Hepatocyte (in vitro differentiated cells): ENCODE data around the gene ATP2B1. TPM values are rescaled to one million over a fixed set of nuclear protein-coding genes. Genes with fewer than 3 reads are reported as not detected.

Source experiments
- DNase-seq: peaks from one replicate; pipeline ENCODE4 v3.0.0-alpha.2; 2016; ENCODE audit warnings: low spot score
- H2AFZ ChIP-seq: fragments of 200-600 bp; sonication (generic); 2 replicates; pipeline ENCODE4 v1.6.0; 2016; ENCODE audit warnings: antibody characterized with exemption, mild to moderate bottlenecking
- H3K27ac ChIP-seq: fragments of 200-600 bp; sonication (generic); 2 replicates; pipeline ENCODE4 v1.5.1; 2016; ENCODE audit warnings: mild to moderate bottlenecking
- H3K27me3 ChIP-seq: fragments of 200-600 bp; sonication (generic); 2 replicates; pipeline ENCODE4 v1.6.1; 2016
- H3K36me3 ChIP-seq: fragments of 200-600 bp; sonication (generic); replicated peaks from 2 replicates; pipeline ENCODE4 v1.5.1; 2016; ENCODE audit warnings: low read depth; ENCODE audit not compliant: insufficient read depth
- H3K4me1 ChIP-seq: fragments of 200-600 bp; sonication (generic); 2 replicates; pipeline ENCODE4 v1.5.1; 2016; ENCODE audit warnings: mild to moderate bottlenecking, moderate library complexity; ENCODE audit not compliant: insufficient read depth
- H3K4me2 ChIP-seq: fragments of 200-600 bp; sonication (generic); 2 replicates; pipeline ENCODE4 v1.6.0; 2016
- H3K4me3 ChIP-seq: fragments of 200-600 bp; sonication (generic); 2 replicates; pipeline ENCODE4 v1.5.1; 2016; ENCODE audit warnings: mild to moderate bottlenecking
- H3K79me2 ChIP-seq: fragments of 200-600 bp; sonication (generic); 2 replicates; pipeline ENCODE4 v1.6.0; 2017; ENCODE audit warnings: mild to moderate bottlenecking
- H3K9me2 ChIP-seq: fragments of 200-600 bp; sonication (generic); replicated peaks from 2 replicates; pipeline ENCODE4 v1.6.0; 2017; ENCODE audit warnings: mild to moderate bottlenecking; ENCODE audit not compliant: insufficient read depth
- H3K9me3 ChIP-seq: fragments of 200-600 bp; sonication (generic); 2 replicates; pipeline ENCODE4 v1.5.1; 2016; ENCODE audit warnings: low read depth, mild to moderate bottlenecking
- H4K20me1 ChIP-seq: fragments of 200-600 bp; sonication (generic); 2 replicates; pipeline ENCODE4 v1.6.0; 2016; ENCODE audit warnings: mild to moderate bottlenecking; ENCODE audit not compliant: insufficient read depth, poor library complexity, severe bottlenecking
- CTCF ChIP-seq: fragments of 200-600 bp; sonication (generic); IDR thresholded peaks from 2 replicates; pipeline ENCODE4 v1.5.1; 2016; ENCODE audit warnings: antibody characterized with exemption, mild to moderate bottlenecking; ENCODE audit not compliant: poor library complexity
- EZH2 ChIP-seq: fragments of 200-600 bp; sonication (generic); IDR thresholded peaks from 2 replicates; pipeline ENCODE4 v1.6.1; 2016; ENCODE audit warnings: antibody characterized with exemption, mild to moderate bottlenecking, borderline replicate concordance
- EZH2phosphoT487 ChIP-seq: fragments of 200-600 bp; sonication (generic); IDR thresholded peaks from one replicate; pipeline ENCODE4 v1.6.1; 2018; ENCODE audit warnings: antibody characterized with exemption, mild to moderate bottlenecking, low read depth, moderate library complexity; ENCODE audit not compliant: unreplicated experiment, severe bottlenecking
- WGBS: methylation state at CpG from one replicate; pipeline ENCODE4 v1.1.6; 2016; ENCODE audit warnings: low lambda C conversion rate; ENCODE audit errors: missing lambda C conversion rate; 5-methylcytosine and 5-hydroxymethylcytosine counted together
- polyA plus RNA-seq: library from polyadenylated mRNA; unstranded; fragments of >200 nt; fragmentation: Nextera tagmentation; extraction: Ambion mirVana; gene quantifications from 2 replicates; pipeline ENCODE4 v1.2.1, GENCODE V29; 2016
- total RNA-seq: library from RNA; depleted of rRNA; stranded (reverse); fragments of >200 nt; gene quantifications from 2 replicates; pipeline ENCODE4 v1.2.3, GENCODE V29; 2014

Gene ATP2B1
- total and polyA plus RNA-seq, 2 experiments from 2014 or later: 52.2 to 67.2 TPM

- Histone ChIP-seq H3K27me3 (no peaks in the 10 kb centered on the region), H3K9me3 (no peaks in the 10 kb centered on the region), H3K4me1 (no peaks in the 10 kb centered on the region), H3K4me3 (no peak overlapping the region), H3K9me2 (no peaks in the 10 kb centered on the region), H3K36me3 (no peaks in the 10 kb centered on the region), H3K79me2 (no peaks in the 10 kb centered on the region), H3K27ac (no peak overlapping the region), H3K4me2 (no peak overlapping the region), H2AFZ (no peak overlapping the region), H4K20me1 (no peaks in the 10 kb centered on the region)
- TF ChIP-seq EZH2 (no peak), CTCF (no peak), EZH2phosphoT487 (no peak)
- DNase-seq: no peak
- WGBS: 89% methylated on average over 10 of the region's 10 CpGs
Observed at GRCh38 chr12:89559753-89560152, 148.9 kb downstream of the ATP2B1 start.

DNA sequence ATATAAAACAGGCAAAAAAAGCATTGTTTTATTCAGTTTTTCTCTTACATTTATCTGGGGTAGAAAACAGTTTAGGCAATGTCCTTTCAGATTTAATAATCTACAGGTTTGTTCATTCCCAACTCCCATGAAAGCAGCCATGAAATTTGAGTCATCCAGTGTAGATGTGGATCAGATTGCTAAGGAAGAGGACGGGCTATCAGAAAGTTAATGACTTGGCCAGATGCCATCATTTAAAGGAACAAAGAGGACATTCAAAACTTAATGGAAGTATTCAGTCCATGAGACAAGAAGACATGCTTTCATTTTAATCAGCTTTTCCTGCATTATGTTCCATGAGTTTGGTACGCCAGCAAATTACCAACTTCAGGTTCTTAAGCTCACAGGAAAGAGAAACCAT lies 151.7 kb downstream of the ATP2B1 start:
- H3K27me3 ChIP-seq: no peaks in the 10 kb centered on the region
- 75% methylated on average over 2 of the region's 2 CpGs for WGBS
- H3K79me2 ChIP-seq: no peaks in the 10 kb centered on the region
- no peaks in the 10 kb centered on the region for H3K9me2 ChIP-seq
- TF ChIP-seq EZH2: no peak
- TF ChIP-seq CTCF: no peak
- no peak for TF ChIP-seq EZH2phosphoT487
- no peaks in the 10 kb centered on the region for H3K36me3 ChIP-seq
- H3K27ac ChIP-seq: no peak overlapping the region
- H3K4me1 ChIP-seq: no peaks in the 10 kb centered on the region
- H3K9me3 ChIP-seq: no peaks in the 10 kb centered on the region
- no peak overlapping the region for H2AFZ ChIP-seq
- H3K4me3 ChIP-seq: no peak overlapping the region
- no peak overlapping the region for H3K4me2 ChIP-seq
- no peaks in the 10 kb centered on the region for H4K20me1 ChIP-seq
- no peak for DNase-seq

- Histone ChIP-seq H3K4me1 (no peaks in the 10 kb centered on the region), H3K27me3 (no peaks in the 10 kb centered on the region), H3K27ac (no peak overlapping the region), H3K79me2 (no peaks in the 10 kb centered on the region), H3K9me3 (no peaks in the 10 kb centered on the region), H4K20me1 (no peaks in the 10 kb centered on the region), H3K4me3 (no peak overlapping the region), H2AFZ (no peak overlapping the region), H3K4me2 (no peak overlapping the region), H3K9me2 (no peaks in the 10 kb centered on the region), H3K36me3 (no peaks in the 10 kb centered on the region)
- no peak for DNase-seq
- TF ChIP-seq EZH2 (no peak), CTCF (no peak), EZH2phosphoT487 (no peak)
- WGBS: 40% methylated on average over 1 of the region's 1 CpG
Observed at GRCh38 chr12:89552376-89552775, 156.3 kb downstream of the ATP2B1 start.

DNA sequence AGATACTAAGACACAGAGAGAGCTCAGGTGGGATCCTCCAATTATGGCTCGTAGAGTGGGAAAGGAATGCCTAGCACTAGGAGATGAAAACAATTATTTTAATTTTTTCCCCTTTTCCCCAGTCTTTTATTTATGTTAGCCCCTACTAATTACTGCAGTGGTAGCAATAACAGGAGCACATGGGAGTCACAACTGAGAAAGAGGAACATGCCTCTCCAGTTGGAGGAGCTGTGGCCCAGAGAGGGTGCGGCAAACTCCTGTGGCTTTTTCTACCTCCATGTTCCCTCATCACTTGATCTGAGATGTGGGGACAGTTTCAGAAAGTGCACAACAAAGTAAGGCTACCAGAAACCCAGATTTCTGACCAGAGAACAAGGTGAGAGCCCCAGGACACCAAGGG lies 156.9 kb downstream of the ATP2B1 start:
- WGBS: 95% methylated on average over 2 of the region's 2 CpGs
- Histone ChIP-seq H3K27me3 (no peaks in the 10 kb centered on the region), H3K9me2 (no peaks in the 10 kb centered on the region), H3K4me2 (no peak overlapping the region), H3K36me3 (no peaks in the 10 kb centered on the region), H3K79me2 (no peaks in the 10 kb centered on the region), H2AFZ (no peak overlapping the region), H3K27ac (no peak overlapping the region), H3K9me3 (no peaks in the 10 kb centered on the region), H4K20me1 (no peaks in the 10 kb centered on the region), H3K4me3 (no peak overlapping the region), H3K4me1 (no peaks in the 10 kb centered on the region)
- DNase-seq: no peak
- TF ChIP-seq EZH2phosphoT487 (no peak), EZH2 (no peak), CTCF (no peak)
